PFSK-1 (cell line): ENCODE results near the gene SALL3.

Source experiments
- FOXP2 ChIP-seq: optimal IDR thresholded peaks from 2 replicates; pipeline ENCODE3; 2011; ENCODE audit warnings: borderline replicate concordance, control low read depth, inconsistent platforms; ENCODE audit not compliant: insufficient read depth; ENCODE audit errors: extremely low read length, extremely low read depth
- POLR2AphosphoS5 ChIP-seq: IDR thresholded peaks from 2 replicates; pipeline ENCODE4 v1.6.1; 2012; ENCODE audit warnings: low read depth, mild to moderate bottlenecking, control low read depth, low read length, moderate library complexity
- SIN3A ChIP-seq: IDR thresholded peaks from 2 replicates; pipeline ENCODE4 v1.6.1; 2012; ENCODE audit warnings: mild to moderate bottlenecking, low read length, moderate library complexity, borderline replicate concordance; ENCODE audit not compliant: insufficient read depth
- TAF1 ChIP-seq: IDR thresholded peaks from 2 replicates; pipeline ENCODE4 v1.6.1; 2012; ENCODE audit warnings: low read length, control low read depth, borderline replicate concordance; ENCODE audit not compliant: insufficient read depth
- TF ChIP-seq, protein P1 (sequence below), 2 experiments: IDR thresholded peaks; 2 replicates each; pipeline versions ENCODE4 v1.6.1 to v1.8.0; 2011 to 2012; ENCODE audit warnings: low read depth in 2 of 2, low read length in 2 of 2, control low read depth in 1 of 2, inconsistent platforms in 1 of 2, mild to moderate bottlenecking in 1 of 2, moderate library complexity in 1 of 2; ENCODE audit not compliant: insufficient read depth in 1 of 2

The SALL3 gene

GRCh38 chr18:79011300-79011870 is 31.8 kb downstream of the SALL3 start:
- TF ChIP-seq POLR2AphosphoS5 (no peak), SIN3A (no peak), TAF1 (no peak), FOXP2 (no peak)
- TF ChIP-seq, protein P1, sequence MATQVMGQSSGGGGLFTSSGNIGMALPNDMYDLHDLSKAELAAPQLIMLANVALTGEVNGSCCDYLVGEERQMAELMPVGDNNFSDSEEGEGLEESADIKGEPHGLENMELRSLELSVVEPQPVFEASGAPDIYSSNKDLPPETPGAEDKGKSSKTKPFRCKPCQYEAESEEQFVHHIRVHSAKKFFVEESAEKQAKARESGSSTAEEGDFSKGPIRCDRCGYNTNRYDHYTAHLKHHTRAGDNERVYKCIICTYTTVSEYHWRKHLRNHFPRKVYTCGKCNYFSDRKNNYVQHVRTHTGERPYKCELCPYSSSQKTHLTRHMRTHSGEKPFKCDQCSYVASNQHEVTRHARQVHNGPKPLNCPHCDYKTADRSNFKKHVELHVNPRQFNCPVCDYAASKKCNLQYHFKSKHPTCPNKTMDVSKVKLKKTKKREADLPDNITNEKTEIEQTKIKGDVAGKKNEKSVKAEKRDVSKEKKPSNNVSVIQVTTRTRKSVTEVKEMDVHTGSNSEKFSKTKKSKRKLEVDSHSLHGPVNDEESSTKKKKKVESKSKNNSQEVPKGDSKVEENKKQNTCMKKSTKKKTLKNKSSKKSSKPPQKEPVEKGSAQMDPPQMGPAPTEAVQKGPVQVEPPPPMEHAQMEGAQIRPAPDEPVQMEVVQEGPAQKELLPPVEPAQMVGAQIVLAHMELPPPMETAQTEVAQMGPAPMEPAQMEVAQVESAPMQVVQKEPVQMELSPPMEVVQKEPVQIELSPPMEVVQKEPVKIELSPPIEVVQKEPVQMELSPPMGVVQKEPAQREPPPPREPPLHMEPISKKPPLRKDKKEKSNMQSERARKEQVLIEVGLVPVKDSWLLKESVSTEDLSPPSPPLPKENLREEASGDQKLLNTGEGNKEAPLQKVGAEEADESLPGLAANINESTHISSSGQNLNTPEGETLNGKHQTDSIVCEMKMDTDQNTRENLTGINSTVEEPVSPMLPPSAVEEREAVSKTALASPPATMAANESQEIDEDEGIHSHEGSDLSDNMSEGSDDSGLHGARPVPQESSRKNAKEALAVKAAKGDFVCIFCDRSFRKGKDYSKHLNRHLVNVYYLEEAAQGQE (IDR thresholded peaks at IDR 0.05; ENCODE audit: insufficient read depth in 1 of 2, low read depth in 2 of 2, low read length in 2 of 2): no peak

DNA sequence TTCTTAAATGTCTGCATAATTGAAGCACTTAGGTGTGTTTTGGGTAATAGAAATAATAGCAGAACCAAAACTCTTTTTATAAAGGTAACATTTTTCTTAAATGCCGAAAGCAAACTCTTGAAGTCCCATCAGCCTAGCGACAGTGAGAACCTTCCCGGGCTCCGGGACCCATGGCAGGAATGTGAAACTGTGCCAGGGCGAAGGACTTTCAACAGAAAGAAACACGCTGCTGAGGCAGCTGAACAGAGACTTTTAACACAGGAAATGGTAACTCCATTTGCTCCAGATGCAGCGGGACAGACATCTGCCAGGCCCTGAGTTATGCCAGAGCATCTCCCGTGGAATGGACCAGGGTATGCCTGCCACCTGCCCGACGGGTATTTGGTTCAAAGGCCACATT is 34.3 kb downstream of the SALL3 start:
- TF ChIP-seq FOXP2 (no peak), SIN3A (no peak), POLR2AphosphoS5 (no peak), TAF1 (no peak)
- TF ChIP-seq, protein P1 (IDR thresholded peaks at IDR 0.05; ENCODE audit: insufficient read depth in 1 of 2, low read depth in 2 of 2, low read length in 2 of 2): no peak

DNA sequence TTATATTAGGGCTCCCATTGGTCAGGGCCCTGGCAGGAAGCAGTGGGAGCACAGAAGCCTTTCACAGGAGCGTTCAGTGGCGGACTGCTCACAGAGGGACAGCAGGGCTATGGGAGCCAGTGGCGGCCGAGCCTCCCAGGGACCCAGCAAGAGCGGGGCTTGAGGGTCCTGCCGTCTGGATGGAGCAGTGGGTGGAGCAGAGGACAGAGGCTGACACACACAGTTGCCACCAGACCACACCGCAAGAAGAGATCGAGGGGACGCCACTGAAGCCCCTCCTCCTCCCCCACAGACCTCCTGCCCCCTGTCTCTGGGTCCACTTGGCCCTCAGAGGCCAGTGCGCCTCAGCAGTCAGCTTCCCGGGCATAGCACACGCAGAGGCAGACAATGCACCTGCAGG is 39.3 kb downstream of the SALL3 start:
- TF ChIP-seq FOXP2 (no peak), POLR2AphosphoS5 (no peak), SIN3A (no peak), TAF1 (no peak)
- TF ChIP-seq, protein P1 (IDR thresholded peaks at IDR 0.05; ENCODE audit: insufficient read depth in 1 of 2, low read depth in 2 of 2, low read length in 2 of 2): no peak

DNA sequence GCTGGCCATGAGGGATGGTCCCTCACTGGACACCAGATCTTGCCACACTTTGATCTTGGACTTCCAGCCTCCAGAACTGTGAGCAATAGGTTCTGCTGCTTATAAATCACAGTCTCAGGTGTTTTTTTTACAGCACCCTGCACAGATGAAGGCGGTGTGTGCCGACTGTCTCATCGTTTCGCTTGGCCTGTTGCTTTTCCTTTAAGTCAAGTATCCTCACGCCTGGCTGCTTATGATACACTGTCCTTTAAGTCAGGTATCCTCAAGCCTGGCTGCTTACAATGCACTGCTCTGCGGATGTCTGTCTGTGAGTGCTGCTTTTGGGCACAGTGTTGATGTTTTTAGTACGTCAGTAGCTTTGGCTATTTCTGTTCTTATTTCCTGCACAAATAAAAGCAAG is 40.3 kb downstream of the SALL3 start:
- TF ChIP-seq, protein P1 (IDR thresholded peaks at IDR 0.05; ENCODE audit: insufficient read depth in 1 of 2, low read depth in 2 of 2, low read length in 2 of 2): no peak
- TF ChIP-seq SIN3A (no peak), POLR2AphosphoS5 (no peak), FOXP2 (no peak), TAF1 (no peak)
